Suprapubic skin (tissue), 4 donors: Measurements from ENCODE around the gene TSPAN18. TPM values are rescaled to one million over a fixed set of nuclear protein-coding genes. Genes with fewer than 3 reads are reported as not detected.

Source experiments
- DNase-seq, 2 donors: peaks; one replicate each; pipeline ENCODE4 v3.0.0-alpha.2; 2019; ENCODE audit warnings: low spot score in 2 of 2
- H3K27ac ChIP-seq: fragments of 200-600 bp; sonication (generic); one replicate; pipeline ENCODE4 v1.5.1; 2019
- H3K27me3 ChIP-seq: fragments of 200-600 bp; sonication (generic); one replicate; pipeline ENCODE4 v1.5.1; 2019
- H3K36me3 ChIP-seq: fragments of 200-600 bp; sonication (generic); one replicate; pipeline ENCODE4 v1.5.1; 2019
- H3K4me1 ChIP-seq: fragments of 200-600 bp; sonication (generic); one replicate; pipeline ENCODE4 v1.5.1; 2019
- H3K4me3 ChIP-seq: fragments of 200-600 bp; sonication (generic); one replicate; pipeline ENCODE4 v1.5.1; 2019; ENCODE audit warnings: mild to moderate bottlenecking
- H3K9me3 ChIP-seq: fragments of 200-600 bp; sonication (generic); one replicate; pipeline ENCODE4 v1.5.1; 2019
- CTCF ChIP-seq, 2 donors: fragments of 200-600 bp in 1 of 2; fragments of 450-650 bp in 1 of 2; sonication (generic) in 1 of 2; IDR thresholded peaks; one replicate each; pipeline ENCODE4 v1.5.1; 2016 to 2019; ENCODE audit warnings: antibody characterized with exemption in 2 of 2, mild to moderate bottlenecking in 1 of 2, moderate library complexity in 1 of 2
- EP300 ChIP-seq: sonication (generic); formaldehyde crosslinking; IDR thresholded peaks from one replicate; pipeline ENCODE4 v1.6.1; 2017; ENCODE audit warnings: antibody characterized with exemption
- POLR2A ChIP-seq, 2 donors: fragments of 450-650 bp; IDR thresholded peaks; one replicate each; pipeline ENCODE4 v1.6.1; 2017; ENCODE audit warnings: antibody characterized with exemption in 2 of 2, mild to moderate bottlenecking in 2 of 2, moderate library complexity in 2 of 2
- POLR2AphosphoS5 ChIP-seq, 3 donors: sonication (generic); formaldehyde crosslinking; IDR thresholded peaks; one replicate each; pipeline ENCODE4 v1.6.1; 2017; ENCODE audit warnings: antibody characterized with exemption in 3 of 3
- WGBS: methylation state at CpG from one replicate; pipeline ENCODE4 v1.1.5; 2018; 5-methylcytosine and 5-hydroxymethylcytosine counted together
- total RNA-seq, 4 donors: library from RNA; depleted of rRNA; stranded (reverse); fragments of >200 nt; gene quantifications; one replicate each; pipeline ENCODE4 v1.1.0, GENCODE V29; 2016

The TSPAN18 gene
- total RNA-seq, 4 donors from 2014 or later = 1.3 to 5.1 (median 3.9) TPM

GRCh38 chr11:44854086-44854485 lies 127.3 kb downstream of the TSPAN18 start:
- H3K27me3 ChIP-seq = peaks cover 4% of the 10 kb centered on the region
- H3K9me3 ChIP-seq = no peaks in the 10 kb centered on the region
- no peak overlapping the region for H3K27ac ChIP-seq
- no peaks in the 10 kb centered on the region for H3K36me3 ChIP-seq
- DNase-seq = no peak
- H3K4me1 ChIP-seq = no peaks in the 10 kb centered on the region
- TF ChIP-seq EP300 (no peak), POLR2AphosphoS5 (IDR thresholded peaks at IDR 0.05) (no peak), POLR2A (IDR thresholded peaks at IDR 0.05) (no peak), CTCF (IDR thresholded peaks at IDR 0.05) (no peak)
- no peak overlapping the region for H3K4me3 ChIP-seq
- 47% methylated on average over 1 of the region's 5 CpGs for WGBS

GRCh38 chr11:44854741-44855492 lies 128.2 kb downstream of the TSPAN18 start:
- DNase-seq = no peak
- Histone ChIP-seq H3K27ac (no peak overlapping the region), H3K4me3 (no peak overlapping the region), H3K36me3 (no peaks in the 10 kb centered on the region), H3K27me3 (peaks cover 4% of the 10 kb centered on the region), H3K4me1 (no peaks in the 10 kb centered on the region), H3K9me3 (no peaks in the 10 kb centered on the region)
- 72% methylated on average over 5 of the region's 5 CpGs for WGBS
- no peak for TF ChIP-seq EP300
- TF ChIP-seq POLR2A (IDR thresholded peaks at IDR 0.05) = no peak
- TF ChIP-seq CTCF (IDR thresholded peaks at IDR 0.05) = no peak
- no peak for TF ChIP-seq POLR2AphosphoS5 (IDR thresholded peaks at IDR 0.05)

GRCh38 chr11:44855493-44855849 lies 128.7 kb downstream of the TSPAN18 start:
- Histone ChIP-seq H3K9me3 (no peaks in the 10 kb centered on the region), H3K4me3 (no peak overlapping the region), H3K36me3 (no peaks in the 10 kb centered on the region), H3K4me1 (no peaks in the 10 kb centered on the region), H3K27me3 (peaks cover 4% of the 10 kb centered on the region), H3K27ac (no peak overlapping the region)
- no peak for TF ChIP-seq POLR2AphosphoS5 (IDR thresholded peaks at IDR 0.05)
- DNase-seq = no peak

DNA sequence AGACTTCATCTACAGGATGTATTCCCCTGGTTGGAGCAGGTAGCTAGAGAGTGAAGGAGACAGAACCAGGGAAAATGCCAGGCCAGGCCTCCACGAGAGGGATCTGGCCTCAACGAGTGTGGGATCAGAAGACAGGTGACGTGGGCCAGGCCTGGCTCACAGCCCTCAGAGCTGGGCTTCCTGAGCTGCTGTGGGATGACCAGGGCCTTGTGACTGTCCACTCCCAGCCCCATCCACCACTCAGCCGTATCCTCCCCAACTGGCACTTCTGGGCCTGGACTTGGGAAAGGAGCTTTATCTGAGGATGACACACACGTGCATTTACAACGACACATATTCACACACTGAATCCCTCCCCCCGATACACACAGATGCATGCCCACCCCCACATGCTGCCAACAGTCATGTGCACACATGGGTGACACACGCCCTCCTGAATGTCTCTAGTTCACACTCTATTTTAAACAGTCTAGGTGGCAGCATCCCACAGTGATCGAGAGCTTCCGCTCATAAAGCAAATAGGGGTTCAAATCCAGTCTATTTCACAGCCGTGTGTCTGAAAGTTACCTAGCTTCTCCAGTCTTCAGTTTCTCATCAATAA lies 130.8 kb downstream of the TSPAN18 start:
- no peak for DNase-seq
- Histone ChIP-seq H3K36me3 (no peaks in the 10 kb centered on the region), H3K27me3 (peaks cover 4% of the 10 kb centered on the region), H3K9me3 (no peaks in the 10 kb centered on the region), H3K4me1 (peaks cover 13% of the 10 kb centered on the region), H3K4me3 (no peak overlapping the region), H3K27ac (no peak overlapping the region)
- 92% methylated on average over 10 of the region's 11 CpGs for WGBS
- no peak for TF ChIP-seq POLR2AphosphoS5 (IDR thresholded peaks at IDR 0.05)
- no peak for TF ChIP-seq EP300
- no peak for TF ChIP-seq POLR2A (IDR thresholded peaks at IDR 0.05)
- no peak for TF ChIP-seq CTCF (IDR thresholded peaks at IDR 0.05)

- WGBS = 89% methylated on average over 14 of the region's 14 CpGs
- DNase-seq = no peak
- Histone ChIP-seq H3K9me3 (no peaks in the 10 kb centered on the region), H3K27me3 (peaks cover 4% of the 10 kb centered on the region), H3K4me3 (no peak overlapping the region), H3K4me1 (peaks cover 17% of the 10 kb centered on the region), H3K27ac (no peak overlapping the region), H3K36me3 (no peaks in the 10 kb centered on the region)
- TF ChIP-seq POLR2AphosphoS5 (IDR thresholded peaks at IDR 0.05) = no peak
- no peak for TF ChIP-seq CTCF (IDR thresholded peaks at IDR 0.05)
- TF ChIP-seq EP300 = no peak
- no peak for TF ChIP-seq POLR2A (IDR thresholded peaks at IDR 0.05)
Observed at GRCh38 chr11:44858796-44859527, 132.2 kb downstream of the TSPAN18 start.
